Activated CD4-positive, alpha-beta T cell treated with anti-CD3 and anti-CD28 coated beads, Interleukin-2, amount 50 U/mL, for 48 hours (primary cell): ENCODE measurements around the gene MTCH2.

Source experiments
- DNase-seq, 2 experiments: peaks; one replicate each; pipeline ENCODE4 v3.0.0-alpha.2; 2020

Gene MTCH2

DNA sequence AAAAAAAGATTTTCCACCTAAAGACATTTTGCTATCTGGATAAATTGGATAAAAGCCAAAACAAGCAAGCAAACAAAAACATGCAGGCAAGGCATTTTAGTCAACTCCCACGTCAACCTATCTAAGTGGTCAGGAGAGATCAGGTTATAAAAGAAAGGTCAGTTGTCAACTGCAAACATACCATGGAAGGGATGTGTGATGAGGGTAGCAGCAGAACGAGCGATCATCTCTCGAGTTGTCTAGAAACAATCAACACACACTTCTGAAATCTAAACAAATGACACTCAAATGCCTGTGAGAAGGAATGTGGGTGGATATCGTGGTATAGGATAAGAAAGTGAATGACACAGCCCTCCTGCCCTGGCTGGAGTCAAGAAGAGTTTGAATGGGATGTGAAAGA lies 10.9 kb downstream of the MTCH2 start:
- DNase-seq, result no peak

GRCh38 chr11:47628026-47628425 lies 14.3 kb downstream of the MTCH2 start:
- DNase-seq, result no peak

- no peak for DNase-seq
These were observed 16.1 kb downstream of the MTCH2 start for GRCh38 chr11:47626234-47626633.

DNA sequence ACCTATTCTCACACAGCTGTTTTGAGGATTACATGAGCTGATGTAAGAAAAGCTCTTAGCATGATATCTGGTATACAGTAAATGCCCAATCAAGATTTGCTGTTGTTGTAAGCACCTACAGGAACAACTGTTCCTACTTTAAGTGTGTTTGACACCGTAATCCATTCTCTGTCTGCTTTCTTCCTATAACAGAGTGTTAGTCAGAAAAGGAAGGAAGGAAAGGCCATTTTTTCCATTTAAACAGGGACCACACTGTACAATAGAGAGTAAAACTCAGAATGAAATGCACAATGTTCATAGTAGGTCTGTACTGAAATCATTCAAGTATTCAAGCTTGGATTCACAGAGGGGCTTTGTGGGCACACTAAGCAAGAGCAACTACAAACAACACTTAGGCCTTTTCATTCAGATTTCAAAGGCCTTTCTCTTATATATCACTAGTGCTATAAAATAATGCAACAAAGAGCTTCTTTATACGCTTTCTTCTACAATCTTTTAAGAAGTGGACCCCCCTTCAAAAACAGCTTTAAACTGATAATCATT lies 21.5 kb downstream of the MTCH2 start:
- DNase-seq, result no peak

DNA sequence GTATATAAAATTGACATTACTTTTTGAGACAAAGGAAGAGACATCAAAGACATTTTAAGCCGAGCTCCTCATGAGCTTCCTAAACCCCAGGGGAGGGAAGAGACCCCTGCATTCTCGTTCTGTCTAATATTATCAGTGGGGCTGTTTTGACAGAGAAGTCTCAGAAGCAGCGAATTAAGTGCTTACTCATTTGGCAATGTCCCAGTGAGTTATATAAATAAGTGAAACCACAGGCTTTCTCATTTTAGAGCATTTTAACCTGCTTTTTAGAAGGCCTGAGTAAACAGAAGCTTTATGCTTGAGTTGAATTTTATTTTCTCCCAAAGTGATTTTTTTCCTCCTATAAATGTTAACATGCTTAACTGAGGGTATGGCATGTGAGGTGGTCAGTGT lies 24.9 kb downstream of the MTCH2 start:
- DNase-seq, result no peak

- DNase-seq, result peak in 1 of 2 experiments; percentile 16
These were observed 25.5 kb downstream of the MTCH2 start for GRCh38 chr11:47616726-47617416.

DNA sequence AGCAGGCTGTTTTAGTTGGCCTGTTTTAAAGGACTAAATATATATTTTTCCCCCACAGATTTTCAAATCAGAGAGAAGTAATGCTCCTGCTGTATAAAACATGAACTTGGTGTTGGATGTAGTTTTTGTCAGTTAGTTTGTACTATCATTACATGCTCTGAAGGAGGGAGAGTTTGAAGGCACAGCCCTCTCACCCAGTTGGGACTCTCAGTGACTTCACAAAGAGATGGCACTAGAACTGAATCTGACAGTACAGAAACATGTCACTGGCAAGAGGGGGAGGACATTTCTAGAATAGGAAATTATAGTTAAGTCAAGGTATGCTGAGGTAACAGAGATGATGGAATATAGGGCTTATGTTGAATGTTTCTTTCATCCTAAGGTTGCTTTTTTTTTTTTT lies 27.1 kb downstream of the MTCH2 start:
- DNase-seq, result no peak

DNA sequence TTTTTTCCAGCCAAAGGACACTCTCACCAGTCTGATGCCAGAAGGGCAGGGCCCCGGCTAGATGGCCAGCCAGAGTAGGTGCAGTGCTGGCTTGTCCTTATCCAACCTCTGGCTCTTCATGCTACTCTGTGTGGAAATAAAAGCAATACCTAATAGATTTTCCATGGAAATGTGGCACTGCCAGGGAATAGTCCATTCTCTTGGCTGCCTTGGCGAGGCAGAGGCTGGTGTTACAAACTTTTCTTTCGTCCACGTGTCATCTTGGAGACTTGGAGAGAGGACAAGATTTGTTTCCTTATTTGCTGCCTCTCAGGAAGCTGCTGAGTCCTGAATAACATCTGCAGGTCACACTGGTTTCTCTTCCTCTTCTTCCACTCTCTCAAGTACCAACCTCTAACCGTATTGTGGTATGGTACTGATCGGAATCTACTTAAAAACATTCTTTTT lies 31.0 kb downstream of the MTCH2 start:
- DNase-seq, result no peak

DNA sequence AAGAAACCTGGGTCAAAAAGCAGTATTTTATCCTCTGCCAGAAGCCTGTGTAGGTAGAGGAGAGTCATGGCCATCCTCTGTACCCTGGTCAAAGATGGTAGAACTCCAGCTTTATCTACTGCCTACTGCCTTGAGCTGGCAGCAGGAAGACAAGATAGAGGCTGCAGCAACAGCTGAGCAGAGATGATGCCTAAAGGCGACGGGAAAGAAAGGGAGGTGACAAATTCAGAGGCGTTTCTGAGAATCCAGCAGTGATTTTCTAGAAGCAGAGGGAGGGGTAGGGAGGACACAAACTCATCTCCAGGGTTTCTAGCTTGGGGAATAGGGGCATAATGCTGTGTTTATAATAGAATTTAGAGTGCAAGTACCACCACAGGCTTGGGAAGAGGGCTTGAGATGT lies 32.7 kb downstream of the MTCH2 start:
- DNase-seq, result no peak

GRCh38 chr11:47607380-47607779 lies 35.0 kb downstream of the MTCH2 start:
- no peak for DNase-seq

- DNase-seq, result no peak
These were observed 35.6 kb downstream of the MTCH2 start for GRCh38 chr11:47606731-47607130.

GRCh38 chr11:47605921-47606320 lies 36.4 kb downstream of the MTCH2 start:
- DNase-seq, result no peak

GRCh38 chr11:47603295-47603694 lies 39.1 kb downstream of the MTCH2 start:
- DNase-seq, result no peak

- DNase-seq, result no peak
These were observed 42.5 kb downstream of the MTCH2 start for GRCh38 chr11:47599902-47600301.

DNA sequence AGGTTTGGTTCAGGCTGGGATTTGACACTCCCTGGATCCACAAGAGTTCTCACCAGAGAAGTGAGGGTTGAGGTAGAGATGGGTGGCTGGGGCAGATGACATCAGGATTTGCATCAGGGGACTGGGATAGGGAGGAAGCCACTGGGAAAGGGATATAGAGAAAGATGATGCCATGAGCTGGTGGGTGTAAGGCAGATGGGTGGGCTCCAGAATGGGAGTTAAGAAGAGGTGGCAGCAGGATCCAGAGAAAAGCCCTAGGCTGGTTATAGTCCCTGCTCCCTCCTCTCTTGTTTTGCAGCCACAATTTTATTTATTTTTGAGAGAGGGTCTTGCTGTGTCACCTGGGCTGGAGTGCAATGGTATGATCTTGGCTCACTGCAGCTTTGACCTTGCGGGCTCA lies 46.4 kb downstream of the MTCH2 start:
- DNase-seq, result no peak

GRCh38 chr11:47595029-47595428 lies 47.3 kb downstream of the MTCH2 start:
- no peak for DNase-seq

DNA sequence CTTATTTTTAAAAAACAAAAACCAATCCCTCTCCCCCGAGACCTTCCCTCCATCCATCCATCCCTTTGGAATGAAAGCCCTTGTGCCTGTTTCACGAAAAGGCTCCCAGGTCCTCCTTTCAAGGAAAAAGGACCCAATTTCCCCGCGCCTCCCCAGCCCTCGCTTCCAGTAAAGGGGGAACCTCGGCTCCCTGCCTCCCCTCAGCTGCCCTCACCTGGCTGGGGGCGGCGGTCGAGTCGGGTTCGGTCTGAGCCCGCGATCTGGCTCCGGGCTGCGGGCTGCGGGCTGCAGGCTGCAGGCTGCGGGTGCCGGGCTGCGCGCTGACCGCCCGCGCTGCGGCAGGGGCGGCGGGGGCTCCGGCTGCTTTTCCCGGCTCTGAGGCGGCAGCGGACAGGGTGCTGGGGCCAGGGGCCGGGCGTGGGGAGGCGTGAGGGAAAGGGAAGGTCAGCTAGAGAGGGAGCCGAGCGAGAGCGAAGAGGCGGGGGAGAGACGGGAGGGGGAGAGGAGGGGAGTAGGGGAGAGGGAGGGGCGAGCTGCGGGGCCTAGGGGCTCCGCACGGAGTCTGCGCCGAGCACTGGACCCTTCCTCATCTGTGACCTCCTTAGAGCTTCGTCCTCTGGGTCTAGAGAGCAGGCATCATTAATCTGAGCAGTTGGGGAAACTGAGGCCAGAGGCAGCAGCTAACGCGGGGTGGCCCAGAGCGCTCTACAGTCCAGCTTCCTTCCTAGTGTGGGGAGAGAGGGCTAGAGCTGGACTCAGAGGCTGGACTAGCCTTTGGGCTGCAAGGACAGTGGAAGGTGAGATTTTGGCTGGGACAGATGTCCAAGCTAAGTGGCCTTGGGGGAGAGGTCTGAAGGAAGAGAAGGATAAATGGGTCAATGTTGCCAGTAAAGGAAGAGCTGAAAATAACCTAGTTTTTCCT lies 48.2 kb downstream of the MTCH2 start, which contains the start of gene C1QTNF4:
Gene C1QTNF4, minus strand, starts transcription at position 478 of the 922 bp plus-strand sequence. CDS start 3,601 bp downstream, outside the sequence.
- DNase-seq, result no peak

DNA sequence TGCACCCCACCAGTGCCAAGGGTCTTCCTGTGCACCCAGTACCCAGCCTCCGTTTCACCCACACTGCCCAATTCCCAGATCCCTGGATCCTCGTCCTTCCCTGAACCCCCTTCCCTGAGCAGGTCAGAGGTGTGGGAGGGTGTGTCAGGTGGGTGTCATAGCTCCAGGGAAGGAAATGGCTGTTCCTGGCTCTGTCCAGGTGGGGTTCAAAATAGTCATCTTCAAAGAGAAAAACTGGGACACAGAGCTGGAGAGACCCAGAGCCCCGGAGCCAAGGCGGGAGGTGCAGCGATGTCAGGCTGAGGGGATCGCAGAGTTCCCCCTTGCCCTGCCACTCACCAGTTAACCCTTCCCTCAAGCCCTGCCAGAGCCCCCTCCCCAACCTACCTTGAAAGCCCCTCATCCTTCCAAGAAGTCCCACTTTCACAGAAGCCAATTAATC lies 48.8 kb downstream of the MTCH2 start:
- no peak for DNase-seq

- DNase-seq, result no peak
These were observed 49.4 kb downstream of the MTCH2 start for GRCh38 chr11:47592970-47593369.

GRCh38 chr11:47592251-47592650 lies 50.1 kb downstream of the MTCH2 start:
- no peak for DNase-seq

GRCh38 chr11:47591764-47592163 lies 50.6 kb downstream of the MTCH2 start:
- DNase-seq, result no peak

DNA sequence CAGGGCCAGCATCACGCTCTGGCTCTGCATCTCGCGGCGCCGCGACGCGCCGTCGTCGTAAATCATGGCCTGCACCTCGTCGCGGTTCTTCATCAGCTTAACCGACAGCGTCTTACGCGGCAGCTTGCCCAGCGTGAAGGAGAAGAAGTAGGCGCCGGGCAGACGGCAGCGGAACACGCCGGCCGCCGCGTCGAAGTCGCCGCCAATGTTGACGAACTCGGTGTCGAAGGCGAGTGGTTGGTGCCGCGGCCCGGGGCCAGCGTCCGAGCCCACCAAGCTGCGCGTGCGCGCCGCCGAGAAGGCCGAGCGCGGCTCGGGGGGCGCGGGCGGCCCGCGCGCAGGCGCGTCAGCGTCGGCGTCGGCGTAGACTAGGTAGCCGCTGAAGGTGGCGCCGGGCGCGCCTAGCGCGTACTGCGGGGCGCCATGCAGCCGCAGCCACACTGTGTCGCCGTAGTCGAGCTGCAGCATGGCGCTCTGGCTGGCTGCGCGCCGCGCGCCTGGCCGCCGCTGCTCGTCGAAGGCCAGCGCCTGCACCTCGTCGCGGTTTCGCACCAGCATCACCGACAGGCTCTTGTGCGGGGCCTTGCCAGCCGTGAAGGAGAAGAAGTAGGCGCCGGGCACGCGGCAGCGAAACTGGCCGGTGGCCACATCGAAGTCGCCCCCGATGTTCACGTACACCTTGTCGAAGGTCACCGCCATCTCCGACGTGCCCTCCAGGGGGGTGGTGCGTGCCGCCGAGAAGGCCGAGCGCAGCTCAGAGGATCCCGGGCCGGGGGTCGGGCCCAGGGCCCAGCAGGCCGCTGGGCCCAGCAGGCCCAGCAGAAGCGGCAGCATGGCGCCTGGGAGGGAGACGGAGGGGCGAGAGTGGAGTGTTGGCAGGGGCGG lies 52.1 kb downstream of the MTCH2 start:
- DNase-seq, result no peak

DNA sequence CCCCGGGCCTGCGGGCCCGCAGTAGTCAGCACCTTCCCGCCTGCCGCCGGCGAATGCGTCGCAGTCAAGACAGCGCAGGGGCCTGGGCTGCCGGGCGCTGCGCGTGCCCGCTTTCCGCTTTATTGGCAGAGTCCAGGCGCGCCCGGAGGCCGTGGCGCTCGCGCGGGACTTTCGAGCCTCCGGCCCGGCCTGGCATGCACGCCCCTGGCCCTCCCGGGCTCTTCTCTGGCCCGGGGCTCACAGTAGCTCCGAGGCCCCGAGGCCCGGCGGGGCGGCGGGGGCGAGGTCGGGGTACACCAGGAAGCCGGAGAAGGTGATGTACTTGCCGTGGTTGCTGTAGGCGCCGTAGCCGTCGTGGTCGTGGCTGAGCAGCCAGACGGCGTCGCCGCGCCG lies 52.8 kb downstream of the MTCH2 start:
- DNase-seq, result no peak
